Fibroblast of peridontal ligament (primary cell): ENCODE measurements around the gene TRIM6.
"Not testable (repeated sequence)": the region's sequence is repeated elsewhere in the genome, so short reads cannot be mapped to it uniquely, and the experiment has no call there.

Source experiments
- DNase-seq: peaks from one replicate; pipeline ENCODE4 v3.0.0-alpha.2; 2010; ENCODE audit errors: extremely low read depth

The TRIM6 gene

GRCh38 chr11:5596607-5597201 is at the start of gene TRIM6:
TRIM6 (plus strand) TSS chr11:5596637; CDS start chr11:5596898, 261 bp downstream.
- DNase-seq = peak; percentile 35

- DNase-seq = no peak
Observed at GRCh38 chr11:5547982-5548381, 48.5 kb upstream of the TRIM6 start.

- no peak for DNase-seq
Observed at GRCh38 chr11:5548440-5548839, 48.0 kb upstream of the TRIM6 start, which contains the start of gene OR52H1. OR52H1 (minus strand) TSS chr11:5548540; CDS start chr11:5545505, 3,035 bp downstream.

GRCh38 chr11:5550440-5551095 is 45.9 kb upstream of the TRIM6 start:
- DNase-seq = peak; percentile 69

GRCh38 chr11:5553343-5553742 is 43.1 kb upstream of the TRIM6 start:
- DNase-seq = peak; percentile 12

GRCh38 chr11:5556596-5557188 is 39.7 kb upstream of the TRIM6 start:
- no peak for DNase-seq

- no peak for DNase-seq
Observed at GRCh38 chr11:5557751-5558150, 38.7 kb upstream of the TRIM6 start.

GRCh38 chr11:5564259-5565019 is 32.0 kb upstream of the TRIM6 start:
- peak; percentile 7 for DNase-seq

GRCh38 chr11:5574654-5575053 is 21.8 kb upstream of the TRIM6 start:
- DNase-seq = no peak

GRCh38 chr11:5575152-5575551 is 21.3 kb upstream of the TRIM6 start:
- no peak for DNase-seq

- no peak for DNase-seq
Observed at GRCh38 chr11:5577101-5577500, 19.3 kb upstream of the TRIM6 start.

GRCh38 chr11:5580577-5580976 is 15.9 kb upstream of the TRIM6 start, which contains the start of gene OR52B6:
OR52B6 (plus strand) TSS chr11:5580877; CDS start chr11:5580877, 0 bp downstream.
- no peak for DNase-seq

GRCh38 chr11:5581014-5581413 is 15.4 kb upstream of the TRIM6 start:
- no peak for DNase-seq

GRCh38 chr11:5584458-5584857 is 12.0 kb upstream of the TRIM6 start:
- not testable (repeated sequence) for DNase-seq

- not testable (repeated sequence) for DNase-seq
Observed at GRCh38 chr11:5589906-5590305, 6.5 kb upstream of the TRIM6 start.

- no peak for DNase-seq
Observed at GRCh38 chr11:5591613-5592012, 4.8 kb upstream of the TRIM6 start.

GRCh38 chr11:5592615-5593014 is 3.8 kb upstream of the TRIM6 start:
- no peak for DNase-seq

- DNase-seq = peak; percentile 25
Observed at GRCh38 chr11:5593146-5593545, 3.3 kb upstream of the TRIM6 start.

- DNase-seq = no peak
Observed at GRCh38 chr11:5597953-5598352, 1.5 kb downstream of the TRIM6 start.

- peak; percentile 76 for DNase-seq
Observed at GRCh38 chr11:5600374-5600851, 4.0 kb downstream of the TRIM6 start.

GRCh38 chr11:5602791-5603190 is 6.4 kb downstream of the TRIM6 start:
- not testable (repeated sequence) for DNase-seq

GRCh38 chr11:5603326-5603725 is 6.9 kb downstream of the TRIM6 start:
- no peak for DNase-seq
